Stomach (tissue), 4 donors: Measurements from ENCODE around the gene COMTD1.

ENCODE experiments used
- CTCF ChIP-seq, 7 experiments: fragments of 450-650 bp in 4 of 7; fragments of 200-600 bp in 3 of 7; sonication (generic) in 3 of 7; IDR thresholded peaks; one replicate each; pipeline ENCODE4 v1.5.1; 2016 to 2019; ENCODE audit warnings: antibody characterized with exemption in 7 of 7, control low read depth in 2 of 7, mild to moderate bottlenecking in 1 of 7
- EP300 ChIP-seq: sonication (generic); formaldehyde crosslinking; IDR thresholded peaks from one replicate; pipeline ENCODE4 v1.6.1; 2017; ENCODE audit warnings: antibody characterized with exemption
- POLR2A ChIP-seq, 4 donors: fragments of 450-650 bp; IDR thresholded peaks; one replicate each; pipeline ENCODE4 v1.6.1; 2016; ENCODE audit warnings: antibody characterized with exemption in 4 of 4, control low read depth in 2 of 4, mild to moderate bottlenecking in 1 of 4, moderate library complexity in 1 of 4
- POLR2AphosphoS5 ChIP-seq, 3 donors: sonication (generic); formaldehyde crosslinking; IDR thresholded peaks; one replicate each; pipeline ENCODE4 v1.6.1; 2016; ENCODE audit warnings: antibody characterized with exemption in 3 of 3

- TF ChIP-seq CTCF (IDR thresholded peaks at IDR 0.05) (no peak), POLR2AphosphoS5 (IDR thresholded peaks at IDR 0.05) (no peak), EP300 (no peak), POLR2A (IDR thresholded peaks at IDR 0.05) (no peak)
Measured at GRCh38 chr10:75212343-75212742, 23.4 kb downstream of the COMTD1 start.
